Epithelial cell of esophagus (primary cell): Measurements from ENCODE around the gene SNTB2.

Source experiments
- DNase-seq: peaks from one replicate; pipeline ENCODE4 v3.0.0; 2010; ENCODE audit warnings: low read depth
- H3K4me3 ChIP-seq: 2 replicates; pipeline ENCODE4 v1.5.1; 2011; ENCODE audit warnings: mild to moderate bottlenecking, low read length, control low read depth
- TF ChIP-seq, protein P1 (sequence below): IDR thresholded peaks from 2 replicates; pipeline ENCODE4 v1.5.1; 2011; ENCODE audit warnings: low read depth, mild to moderate bottlenecking, low read length, control low read depth, inconsistent platforms; ENCODE audit not compliant: insufficient read depth; ENCODE audit errors: missing control alignments

The SNTB2 gene

DNA sequence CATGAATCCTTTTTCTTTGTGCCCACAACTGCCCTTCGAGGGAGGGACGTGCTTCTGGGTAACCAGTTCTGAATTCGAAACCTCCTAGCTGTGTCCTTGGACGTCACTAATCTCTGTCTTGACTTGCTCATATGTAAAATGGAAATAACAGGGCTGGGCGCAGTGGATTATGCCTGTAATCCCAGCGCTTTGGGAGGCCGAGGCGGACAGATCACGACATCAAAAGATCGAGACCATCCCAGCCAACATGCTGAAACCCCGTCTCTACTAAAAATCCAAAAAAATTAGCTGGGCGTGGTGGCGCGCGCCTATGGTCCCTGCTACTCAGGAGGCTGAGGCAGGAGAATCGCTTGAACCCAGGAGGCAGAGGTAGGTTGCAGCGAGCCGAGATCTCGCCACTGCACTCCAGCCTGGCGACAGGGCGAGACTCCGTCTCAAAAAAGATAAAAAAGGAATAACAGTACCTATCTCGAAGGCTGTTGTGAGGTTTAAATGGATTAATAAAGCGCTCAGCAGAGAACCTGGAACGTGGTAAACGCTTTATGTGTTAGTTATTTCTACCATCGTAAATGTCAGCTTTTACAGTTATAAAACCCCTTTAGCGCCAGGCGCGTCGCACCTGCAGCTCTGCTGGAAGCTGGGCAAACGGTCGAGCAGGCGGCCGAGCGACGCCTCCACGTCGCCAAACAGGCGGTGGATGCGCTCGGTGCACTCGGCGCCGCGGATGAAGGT lies 151.8 kb downstream of the SNTB2 start:
- peak overlapping the region; percentile 93 for H3K4me3 ChIP-seq
- no peak for DNase-seq
- TF ChIP-seq, protein P1, sequence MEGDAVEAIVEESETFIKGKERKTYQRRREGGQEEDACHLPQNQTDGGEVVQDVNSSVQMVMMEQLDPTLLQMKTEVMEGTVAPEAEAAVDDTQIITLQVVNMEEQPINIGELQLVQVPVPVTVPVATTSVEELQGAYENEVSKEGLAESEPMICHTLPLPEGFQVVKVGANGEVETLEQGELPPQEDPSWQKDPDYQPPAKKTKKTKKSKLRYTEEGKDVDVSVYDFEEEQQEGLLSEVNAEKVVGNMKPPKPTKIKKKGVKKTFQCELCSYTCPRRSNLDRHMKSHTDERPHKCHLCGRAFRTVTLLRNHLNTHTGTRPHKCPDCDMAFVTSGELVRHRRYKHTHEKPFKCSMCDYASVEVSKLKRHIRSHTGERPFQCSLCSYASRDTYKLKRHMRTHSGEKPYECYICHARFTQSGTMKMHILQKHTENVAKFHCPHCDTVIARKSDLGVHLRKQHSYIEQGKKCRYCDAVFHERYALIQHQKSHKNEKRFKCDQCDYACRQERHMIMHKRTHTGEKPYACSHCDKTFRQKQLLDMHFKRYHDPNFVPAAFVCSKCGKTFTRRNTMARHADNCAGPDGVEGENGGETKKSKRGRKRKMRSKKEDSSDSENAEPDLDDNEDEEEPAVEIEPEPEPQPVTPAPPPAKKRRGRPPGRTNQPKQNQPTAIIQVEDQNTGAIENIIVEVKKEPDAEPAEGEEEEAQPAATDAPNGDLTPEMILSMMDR, result no peak

DNA sequence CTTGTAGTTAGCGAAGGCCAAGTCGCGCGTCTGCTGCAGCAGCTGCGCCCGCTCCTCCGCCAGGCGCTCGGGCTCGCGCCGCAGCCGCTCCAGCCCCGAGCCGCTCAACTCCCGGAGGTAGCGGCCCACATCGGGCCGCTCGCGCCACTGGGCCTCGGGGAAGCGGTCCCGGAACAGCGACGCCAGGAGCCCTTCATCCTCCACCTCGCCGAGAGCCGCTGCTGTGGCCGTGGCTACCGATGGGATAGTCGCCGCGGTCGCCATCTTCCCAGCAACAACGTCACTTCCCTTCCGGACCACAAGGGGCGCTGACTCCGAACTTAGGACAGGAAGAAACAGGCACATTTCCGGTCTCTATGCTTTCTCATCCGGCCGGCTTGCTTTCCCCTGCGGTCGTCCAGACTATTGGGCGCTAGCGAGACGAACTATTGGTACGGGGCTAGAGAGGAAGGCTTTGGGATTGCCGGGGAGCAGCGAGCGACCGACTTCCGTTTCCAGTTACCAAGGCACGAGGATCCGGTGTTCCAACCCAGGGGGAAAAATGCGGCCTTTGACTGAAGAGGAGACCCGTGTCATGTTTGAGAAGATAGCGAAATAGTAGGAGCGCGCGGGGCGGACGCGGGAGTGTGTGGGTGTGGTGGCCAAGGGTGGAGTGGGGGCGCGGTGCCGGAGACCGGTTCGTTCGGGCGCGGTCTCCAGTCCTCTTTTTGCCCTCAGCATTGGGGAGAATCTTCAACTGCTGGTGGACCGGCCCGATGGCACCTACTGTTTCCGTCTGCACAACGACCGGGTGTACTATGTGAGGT lies 152.5 kb downstream of the SNTB2 start, which contains the start of the genes COG8 and NIP7:
COG8 (minus strand) TSS at position 276 of the 806 bp plus-strand sequence; CDS start at position 264, 12 bp downstream.
NIP7 (plus strand) TSS at position 484 of the 806 bp plus-strand sequence; CDS start at position 542, 58 bp downstream.
- TF ChIP-seq, protein P1, result peak; percentile 85
- DNase-seq, result peak; percentile 99
- peak within 1 kb of the TSS; percentile 93 for H3K4me3 ChIP-seq

GRCh38 chr16:69340095-69340644 lies 153.2 kb downstream of the SNTB2 start:
- DNase-seq, result peak; percentile 14
- TF ChIP-seq, protein P1, result no peak
- peak overlapping the region; percentile 93 for H3K4me3 ChIP-seq

DNA sequence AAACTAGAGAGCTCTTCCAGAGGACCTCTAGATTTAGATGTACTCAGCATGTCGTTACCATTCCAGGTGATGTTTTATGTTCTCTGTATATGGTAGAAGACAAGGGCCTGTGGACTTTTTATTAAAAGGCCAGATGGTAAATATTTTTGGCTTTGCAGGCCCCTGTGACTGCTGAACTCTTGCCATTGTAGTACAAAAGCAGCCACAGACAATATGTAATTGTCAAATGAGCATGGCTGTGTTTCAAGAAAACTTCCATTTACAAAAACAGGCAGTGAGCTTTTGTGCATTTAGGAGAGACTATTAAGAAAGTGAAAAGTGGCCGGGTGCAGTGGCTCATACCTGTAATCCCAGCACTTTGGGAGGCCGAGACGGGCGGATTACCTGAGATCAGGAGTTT lies 157.2 kb downstream of the SNTB2 start:
- DNase-seq, result no peak
- TF ChIP-seq, protein P1, result no peak
- H3K4me3 ChIP-seq, result no peak overlapping the region

GRCh38 chr16:69345923-69346322 lies 159.0 kb downstream of the SNTB2 start:
- H3K4me3 ChIP-seq, result no peak overlapping the region
- TF ChIP-seq, protein P1, result no peak
- no peak for DNase-seq

DNA sequence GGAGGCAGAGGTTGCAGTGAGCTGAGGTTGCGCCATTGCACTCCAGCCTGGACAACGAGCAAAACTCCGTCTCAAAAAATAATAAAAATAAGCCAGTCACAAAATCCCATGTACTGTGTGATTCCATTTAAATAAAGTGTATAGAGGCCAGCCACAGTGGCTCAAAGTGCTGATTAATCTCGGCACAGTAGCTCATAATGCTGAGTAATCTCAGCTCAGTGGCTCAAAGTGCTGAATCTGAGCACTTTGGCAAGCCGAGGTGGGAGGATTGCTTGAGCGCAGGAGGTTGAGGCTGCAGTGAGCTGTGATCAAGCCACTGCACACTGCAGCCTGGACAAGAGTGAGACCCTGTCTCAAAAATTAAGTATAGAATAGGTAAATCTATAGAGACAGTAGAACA lies 159.7 kb downstream of the SNTB2 start:
- TF ChIP-seq, protein P1, result no peak
- DNase-seq, result no peak
- H3K4me3 ChIP-seq, result no peak overlapping the region
